ENCODE results near the gene ARHGEF40.
A peak's percentile ranks its signal among the peaks of the same experiment; 100 is the strongest.

ARHGEF40 gene

DNA sequence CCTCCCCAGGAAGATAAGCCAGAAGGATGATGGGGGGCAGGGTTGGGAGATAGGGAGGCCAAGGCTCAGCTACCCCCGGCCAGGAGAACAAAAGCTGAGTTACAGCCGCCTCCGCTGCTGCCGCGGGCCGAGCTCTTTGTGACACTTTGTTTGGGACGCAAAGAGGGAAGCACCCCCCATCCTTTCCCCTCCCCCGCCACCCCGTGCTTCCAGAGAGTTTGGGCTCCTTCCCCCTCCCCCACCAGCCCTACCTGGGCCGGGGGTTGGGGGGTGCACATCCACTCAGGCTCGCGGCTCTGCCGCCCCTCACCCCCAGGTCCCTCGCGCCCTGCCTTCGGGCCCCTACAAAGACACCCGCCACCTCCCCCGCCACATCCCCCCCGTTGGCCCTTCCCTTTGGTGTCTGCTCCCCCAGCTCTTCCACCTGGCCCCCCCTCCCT is 27.6 kb downstream of the ARHGEF40 start:
- H3K9me3 Mint-ChIP-seq = no peaks in the 10 kb centered on the region
- H3K4me1 Mint-ChIP-seq = peaks cover 86% of the 10 kb centered on the region
- peak; percentile 52 for DNase-seq
- H3K4me3 Mint-ChIP-seq = peak overlapping the region; percentile 90
- H3K27me3 Mint-ChIP-seq (ENCODE audit: low read depth, poor library complexity) = no peaks in the 10 kb centered on the region
- TF ChIP-seq, protein P1, sequence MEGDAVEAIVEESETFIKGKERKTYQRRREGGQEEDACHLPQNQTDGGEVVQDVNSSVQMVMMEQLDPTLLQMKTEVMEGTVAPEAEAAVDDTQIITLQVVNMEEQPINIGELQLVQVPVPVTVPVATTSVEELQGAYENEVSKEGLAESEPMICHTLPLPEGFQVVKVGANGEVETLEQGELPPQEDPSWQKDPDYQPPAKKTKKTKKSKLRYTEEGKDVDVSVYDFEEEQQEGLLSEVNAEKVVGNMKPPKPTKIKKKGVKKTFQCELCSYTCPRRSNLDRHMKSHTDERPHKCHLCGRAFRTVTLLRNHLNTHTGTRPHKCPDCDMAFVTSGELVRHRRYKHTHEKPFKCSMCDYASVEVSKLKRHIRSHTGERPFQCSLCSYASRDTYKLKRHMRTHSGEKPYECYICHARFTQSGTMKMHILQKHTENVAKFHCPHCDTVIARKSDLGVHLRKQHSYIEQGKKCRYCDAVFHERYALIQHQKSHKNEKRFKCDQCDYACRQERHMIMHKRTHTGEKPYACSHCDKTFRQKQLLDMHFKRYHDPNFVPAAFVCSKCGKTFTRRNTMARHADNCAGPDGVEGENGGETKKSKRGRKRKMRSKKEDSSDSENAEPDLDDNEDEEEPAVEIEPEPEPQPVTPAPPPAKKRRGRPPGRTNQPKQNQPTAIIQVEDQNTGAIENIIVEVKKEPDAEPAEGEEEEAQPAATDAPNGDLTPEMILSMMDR (IDR thresholded peaks at IDR 0.05) = no peak
- peak overlapping the region; percentile 63 for H3K27ac Mint-ChIP-seq
- peaks cover 13% of the 10 kb centered on the region for H3K36me3 Mint-ChIP-seq (ENCODE audit: low read depth)

DNA sequence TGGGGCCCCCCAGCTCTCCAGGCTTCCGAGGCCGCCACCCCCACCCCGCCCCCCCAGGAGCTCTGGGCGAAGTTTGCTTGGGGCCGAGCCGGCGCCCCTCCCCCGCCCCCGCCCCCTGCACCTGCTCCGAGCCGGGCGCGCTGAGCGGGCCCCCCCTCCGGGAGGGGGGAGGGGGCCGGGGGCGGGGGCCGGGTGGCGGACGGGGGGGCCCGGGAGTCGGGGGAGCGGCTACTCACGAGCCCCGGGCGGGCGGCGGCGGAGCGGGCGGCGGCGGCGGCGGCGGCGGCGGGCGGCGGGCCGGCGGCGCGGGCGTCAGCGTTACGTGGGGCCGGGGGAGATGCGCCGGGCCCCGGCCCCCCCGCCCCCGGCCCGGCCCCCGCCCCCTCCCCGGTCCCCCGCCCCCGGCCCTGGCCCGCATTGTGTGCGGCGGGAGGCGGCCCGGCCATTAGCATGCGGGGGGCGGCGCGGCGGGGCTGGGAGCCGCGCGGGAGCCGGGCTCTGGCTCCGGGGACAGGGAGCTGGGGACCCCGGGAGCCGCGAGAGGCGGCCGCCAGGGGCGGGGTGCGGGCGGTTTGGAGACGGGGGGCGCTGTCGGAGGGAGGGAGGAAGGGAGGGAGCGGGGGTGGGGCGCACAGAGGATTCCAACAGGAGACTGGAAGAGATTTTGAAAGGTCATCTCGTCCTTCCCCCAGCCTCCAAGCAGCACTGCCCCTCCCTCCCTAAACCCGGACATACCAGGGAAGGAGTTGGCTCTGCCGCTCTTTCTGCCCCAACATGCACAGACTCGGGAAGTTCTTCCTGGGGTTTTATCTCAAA is 28.2 kb downstream of the ARHGEF40 start, which contains the start of gene ZNF219:
Gene ZNF219, minus strand, starts transcription at position 580 of the 816 bp plus-strand sequence. CDS start 5,064 bp downstream, outside the sequence.
- TF ChIP-seq, protein P1 (IDR thresholded peaks at IDR 0.05) = no peak
- DNase-seq = peak; percentile 73
- Mint-ChIP-seq H3K27me3 (ENCODE audit: low read depth, poor library complexity) (no peaks in the 10 kb centered on the region), H3K4me1 (peaks cover 86% of the 10 kb centered on the region), H3K36me3 (ENCODE audit: low read depth) (peaks cover 7% of the 10 kb centered on the region), H3K9me3 (no peaks in the 10 kb centered on the region), H3K4me3 (peak within 1 kb of the TSS; percentile 91), H3K27ac (peak within 1 kb of the TSS; percentile 91)

DNA sequence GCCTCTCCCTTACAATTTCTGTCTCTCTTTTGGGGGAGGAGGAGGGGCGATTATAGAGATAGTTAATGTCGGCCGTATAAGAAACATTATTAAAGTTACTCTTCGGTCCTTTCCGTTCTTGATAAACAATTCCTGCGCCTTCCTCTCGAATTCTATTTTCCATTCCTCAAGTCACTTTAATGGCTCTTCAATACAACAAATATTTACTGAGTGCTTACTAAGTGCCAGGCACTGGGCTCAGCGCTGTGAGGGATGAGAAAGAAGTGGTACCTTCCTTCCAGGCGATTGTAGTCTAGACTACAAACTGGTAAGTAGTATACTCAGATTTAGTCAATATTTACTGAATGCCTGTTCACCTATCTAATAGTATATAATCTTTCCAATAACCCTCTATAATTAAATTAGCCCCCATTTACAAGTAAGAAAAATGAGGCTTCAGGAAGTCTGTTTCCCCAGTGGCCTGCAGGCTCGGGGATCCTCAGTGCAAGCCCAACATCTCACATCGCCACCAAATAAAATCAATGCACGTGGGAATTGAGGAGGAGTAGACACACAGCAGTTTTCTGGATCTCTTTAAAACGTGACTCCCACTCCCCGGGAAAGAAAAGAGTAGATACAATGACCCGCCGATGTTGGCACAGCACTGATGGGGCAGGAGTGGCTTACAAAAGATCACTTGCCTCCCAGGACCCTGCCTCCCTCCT is 28.9 kb downstream of the ARHGEF40 start:
- no peaks in the 10 kb centered on the region for H3K27me3 Mint-ChIP-seq (ENCODE audit: low read depth, poor library complexity)
- H3K4me3 Mint-ChIP-seq = peak overlapping the region; percentile 91
- TF ChIP-seq, protein P1 (IDR thresholded peaks at IDR 0.05) = no peak
- H3K4me1 Mint-ChIP-seq = peaks cover 82% of the 10 kb centered on the region
- H3K36me3 Mint-ChIP-seq (ENCODE audit: low read depth) = no peaks in the 10 kb centered on the region
- no peak for DNase-seq
- H3K27ac Mint-ChIP-seq = peak overlapping the region; percentile 91
- H3K9me3 Mint-ChIP-seq = no peaks in the 10 kb centered on the region

DNA sequence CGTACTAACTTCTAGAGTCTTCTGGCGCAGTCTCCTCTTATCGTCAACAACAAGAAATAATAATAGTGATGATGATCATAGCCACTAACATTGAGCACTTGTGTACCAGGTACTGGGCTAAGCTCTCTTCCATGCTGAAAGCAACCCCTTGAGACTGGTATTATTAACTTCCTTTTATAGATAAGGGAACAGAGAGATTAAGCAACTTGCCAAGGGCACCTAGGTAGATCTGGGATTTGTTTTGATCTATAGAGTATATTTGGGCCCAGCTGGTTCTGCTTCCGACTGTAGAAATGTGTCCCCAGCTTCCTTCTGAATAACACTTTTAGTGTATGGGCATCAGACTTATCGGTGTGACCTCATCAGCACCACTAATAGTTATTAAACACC is 29.5 kb downstream of the ARHGEF40 start:
- Mint-ChIP-seq H3K27me3 (ENCODE audit: low read depth, poor library complexity) (no peaks in the 10 kb centered on the region), H3K4me3 (peak overlapping the region; percentile 91), H3K27ac (peak overlapping the region; percentile 91), H3K9me3 (no peaks in the 10 kb centered on the region), H3K4me1 (peaks cover 81% of the 10 kb centered on the region), H3K36me3 (ENCODE audit: low read depth) (no peaks in the 10 kb centered on the region)
- TF ChIP-seq, protein P1 (IDR thresholded peaks at IDR 0.05) = no peak
- DNase-seq = no peak

DNA sequence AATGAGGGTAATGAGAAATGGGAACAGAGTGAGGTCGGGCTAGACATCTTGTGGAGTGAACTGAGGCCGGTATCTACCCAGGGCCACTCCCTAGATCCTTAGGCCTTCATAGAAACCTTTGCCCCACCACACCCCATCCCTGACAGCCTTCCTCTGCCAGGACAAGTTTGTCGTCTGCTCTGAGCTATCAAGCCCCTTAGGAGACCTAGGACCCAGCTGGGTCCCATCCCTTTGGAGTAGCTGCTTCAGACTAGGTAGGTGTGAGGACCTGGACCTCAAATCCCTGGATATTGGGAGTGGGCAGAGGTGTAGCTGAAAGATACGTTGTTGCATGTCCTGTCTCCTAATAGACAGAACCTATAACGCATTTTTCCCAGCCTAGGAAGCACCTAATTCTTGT is 30.8 kb downstream of the ARHGEF40 start, which contains the start of gene TMEM253:
Gene TMEM253, plus strand, starts transcription at position 136 of the 400 bp plus-strand sequence. CDS start 278 bp downstream, outside the sequence.
- peaks cover 78% of the 10 kb centered on the region for H3K4me1 Mint-ChIP-seq
- peak within 1 kb of the TSS; percentile 91 for H3K4me3 Mint-ChIP-seq
- no peak within 1 kb of the TSS for H3K27ac Mint-ChIP-seq

More for the DNA sequence above, 30.8 kb downstream of the ARHGEF40 start, which contains the start of gene TMEM253:
- DNase-seq = no peak
- H3K36me3 Mint-ChIP-seq (ENCODE audit: low read depth) = no peaks in the 10 kb centered on the region
- H3K27me3 Mint-ChIP-seq (ENCODE audit: low read depth, poor library complexity) = no peaks in the 10 kb centered on the region
- H3K9me3 Mint-ChIP-seq = no peaks in the 10 kb centered on the region
- TF ChIP-seq, protein P1 (IDR thresholded peaks at IDR 0.05) = no peak

All from nephron progenitor cell (in vitro differentiated cells).